ENCODE results near the gene EXOSC5. TPM values are rescaled to one million over a fixed set of nuclear protein-coding genes. Genes with fewer than 3 reads are reported as not detected.

Gene EXOSC5
- total and polyA plus RNA-seq, 8 donors = 10.7 to 33.7 (median 14.5) TPM

- Histone ChIP-seq H3K27ac (no peak overlapping the region), H3K36me3 (peaks cover 0 to 3% (median 0%) of the 10 kb centered on the region in 3 donors), H3K4me3 (no peak overlapping the region), H3K27me3 (no peaks in the 10 kb centered on the region), H3K9me3 (no peaks in the 10 kb centered on the region), H3K4me1 (peaks cover 11 to 13% (median 13%) of the 10 kb centered on the region in 3 donors)
- WGBS, 2 donors = 72 to 78% methylated on average over 9 of the region's 9 CpGs
- ATAC-seq = no peak
- no peak for TF ChIP-seq CTCF (IDR thresholded peaks at IDR 0.05)
- FAIRE-seq = no peak
- no peak for DNase-seq
- intact Hi-C loops (cut with DNase I) = no loop called here
Observed at GRCh38 chr19:41377977-41378709, 19.0 kb downstream of the EXOSC5 start.

GRCh38 chr19:41376998-41377365 lies 20.2 kb downstream of the EXOSC5 start:
- FAIRE-seq (no peak), DNase-seq (no peak), ATAC-seq (peak; percentile 19 to 44 (median 26))
- Histone ChIP-seq H3K27me3 (no peaks in the 10 kb centered on the region), H3K9me3 (no peaks in the 10 kb centered on the region), H3K36me3 (no peaks in the 10 kb centered on the region), H3K4me3 (peak overlapping the region in 3 of 4 donors; percentile 45 to 62 (median 49)), H3K4me1 (peaks cover 11 to 13% (median 13%) of the 10 kb centered on the region in 3 donors), H3K27ac (peak overlapping the region; percentile 27 to 76 (median 54))
- TF ChIP-seq CTCF (IDR thresholded peaks at IDR 0.05) = no peak
- intact Hi-C loops (cut with DNase I) = no loop called here
- 44 to 46% methylated on average over 8 of the region's 8 CpGs for WGBS, 2 donors

GRCh38 chr19:41376241-41376997 lies 20.7 kb downstream of the EXOSC5 start, which contains the start of gene TMEM91:
TSS of gene TMEM91 (plus strand) at chr19:41376533. CDS start at chr19:41378310, 1,777 bp downstream.
- H3K27me3 ChIP-seq = no peaks in the 10 kb centered on the region
- intact Hi-C loops (cut with DNase I) = no loop called here
- H3K4me3 ChIP-seq = peak within 1 kb of the TSS; percentile 45 to 65 (median 56)
- FAIRE-seq (no peak), DNase-seq (peak in 4 of 6 donors; percentile 36 to 79 (median 48)), ATAC-seq (peak; percentile 62 to 78 (median 65))
- H3K36me3 ChIP-seq = no peaks in the 10 kb centered on the region
- 2% methylated on average over 45 to 47 of the region's 47 CpGs for WGBS, 2 donors
- H3K9me3 ChIP-seq = no peaks in the 10 kb centered on the region
- H3K4me1 ChIP-seq = peaks cover 11 to 13% (median 13%) of the 10 kb centered on the region in 3 donors
- TF ChIP-seq CTCF (IDR thresholded peaks at IDR 0.05) = no peak
- peak within 1 kb of the TSS; percentile 27 to 76 (median 54) for H3K27ac ChIP-seq

GRCh38 chr19:41373993-41374392 lies 23.2 kb downstream of the EXOSC5 start:
- WGBS, 2 donors = 4 to 8% methylated on average over 12 of the region's 12 CpGs
- H3K9me3 ChIP-seq = no peaks in the 10 kb centered on the region
- peaks cover 11 to 13% (median 13%) of the 10 kb centered on the region in 3 donors for H3K4me1 ChIP-seq
- intact Hi-C loops (cut with DNase I) = no loop called here
- no peaks in the 10 kb centered on the region for H3K36me3 ChIP-seq
- peak overlapping the region in 3 of 4 donors; percentile 22 to 45 (median 37) for H3K27ac ChIP-seq
- H3K4me3 ChIP-seq = no peak overlapping the region
- peak; percentile 68 to 96 (median 90) for DNase-seq
- ATAC-seq = peak; percentile 57 to 83 (median 75)
- FAIRE-seq = peak; percentile 39
- H3K27me3 ChIP-seq = no peaks in the 10 kb centered on the region
- no peak for TF ChIP-seq CTCF (IDR thresholded peaks at IDR 0.05)

Data from pancreas (tissue), 10 donors.